NT2/D1 (cell line): Measurements from ENCODE around the gene EPS15.
"Not testable (repeated sequence)": the region's sequence is repeated elsewhere in the genome, so short reads cannot be mapped to it uniquely, and the experiment has no call there.

Source experiments
- SUZ12 ChIP-seq: IDR thresholded peaks from 2 replicates; pipeline ENCODE4 v1.6.1; 2011; ENCODE audit not compliant: insufficient read length, insufficient read depth; ENCODE audit errors: extremely low read depth
- YY1 ChIP-seq: IDR thresholded peaks from 2 replicates; pipeline ENCODE4 v1.6.1; 2011; ENCODE audit not compliant: insufficient read length, insufficient read depth

DNA sequence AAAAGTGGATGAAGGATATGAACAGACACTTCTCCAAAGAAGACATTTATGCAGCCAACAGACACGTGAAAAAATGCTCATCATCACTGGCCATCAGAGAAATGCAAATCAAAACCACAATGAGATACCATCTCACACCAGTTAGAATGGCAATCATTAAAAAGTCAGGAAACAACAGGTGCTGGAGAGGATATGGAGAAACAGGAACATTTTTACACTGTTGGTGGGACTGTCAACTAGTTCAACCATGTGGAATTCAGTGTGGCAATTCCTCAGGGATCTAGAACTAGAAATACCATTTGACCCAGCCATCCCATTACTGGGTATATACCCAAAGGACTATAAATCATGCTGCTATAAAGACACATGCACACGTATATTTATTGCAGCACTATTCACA is 128.4 kb downstream of the EPS15 start:
- TF ChIP-seq YY1, SUZ12: not testable (repeated sequence)
